ENCODE results near the gene RXFP1.

The RXFP1 gene

DNA sequence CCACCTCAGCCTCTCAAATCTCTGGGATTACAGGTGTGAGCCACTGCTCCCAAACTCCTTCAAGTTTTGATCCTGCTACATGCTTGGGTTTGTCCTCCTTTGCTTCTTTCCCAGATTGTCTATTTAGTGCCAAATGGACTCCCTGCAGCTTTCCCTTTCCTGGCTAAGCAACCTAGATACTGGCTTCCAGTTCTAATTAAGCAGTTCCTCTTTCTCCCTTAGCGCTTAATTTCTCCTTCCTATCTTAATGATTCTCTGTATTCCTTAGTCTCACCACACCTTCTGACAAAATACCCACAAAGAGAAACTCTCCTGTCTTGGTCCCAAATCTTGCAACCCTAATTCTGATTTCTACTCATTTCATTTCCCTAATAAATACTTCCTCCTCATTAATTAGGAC is 7.8 kb downstream of the RXFP1 start:
- Histone ChIP-seq H3K36me3 (no peaks in the 10 kb centered on the region), H3K9me3 (no peaks in the 10 kb centered on the region), H3K4me3 (ENCODE audit: low read depth, low read length) (no peak overlapping the region), H3K27me3 (no peaks in the 10 kb centered on the region), H3K4me1 (no peaks in the 10 kb centered on the region)
- no peak for DNase-seq
- TF ChIP-seq, protein P1, sequence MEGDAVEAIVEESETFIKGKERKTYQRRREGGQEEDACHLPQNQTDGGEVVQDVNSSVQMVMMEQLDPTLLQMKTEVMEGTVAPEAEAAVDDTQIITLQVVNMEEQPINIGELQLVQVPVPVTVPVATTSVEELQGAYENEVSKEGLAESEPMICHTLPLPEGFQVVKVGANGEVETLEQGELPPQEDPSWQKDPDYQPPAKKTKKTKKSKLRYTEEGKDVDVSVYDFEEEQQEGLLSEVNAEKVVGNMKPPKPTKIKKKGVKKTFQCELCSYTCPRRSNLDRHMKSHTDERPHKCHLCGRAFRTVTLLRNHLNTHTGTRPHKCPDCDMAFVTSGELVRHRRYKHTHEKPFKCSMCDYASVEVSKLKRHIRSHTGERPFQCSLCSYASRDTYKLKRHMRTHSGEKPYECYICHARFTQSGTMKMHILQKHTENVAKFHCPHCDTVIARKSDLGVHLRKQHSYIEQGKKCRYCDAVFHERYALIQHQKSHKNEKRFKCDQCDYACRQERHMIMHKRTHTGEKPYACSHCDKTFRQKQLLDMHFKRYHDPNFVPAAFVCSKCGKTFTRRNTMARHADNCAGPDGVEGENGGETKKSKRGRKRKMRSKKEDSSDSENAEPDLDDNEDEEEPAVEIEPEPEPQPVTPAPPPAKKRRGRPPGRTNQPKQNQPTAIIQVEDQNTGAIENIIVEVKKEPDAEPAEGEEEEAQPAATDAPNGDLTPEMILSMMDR (IDR thresholded peaks at IDR 0.05; ENCODE audit: low read depth, low read length), result no peak

DNA sequence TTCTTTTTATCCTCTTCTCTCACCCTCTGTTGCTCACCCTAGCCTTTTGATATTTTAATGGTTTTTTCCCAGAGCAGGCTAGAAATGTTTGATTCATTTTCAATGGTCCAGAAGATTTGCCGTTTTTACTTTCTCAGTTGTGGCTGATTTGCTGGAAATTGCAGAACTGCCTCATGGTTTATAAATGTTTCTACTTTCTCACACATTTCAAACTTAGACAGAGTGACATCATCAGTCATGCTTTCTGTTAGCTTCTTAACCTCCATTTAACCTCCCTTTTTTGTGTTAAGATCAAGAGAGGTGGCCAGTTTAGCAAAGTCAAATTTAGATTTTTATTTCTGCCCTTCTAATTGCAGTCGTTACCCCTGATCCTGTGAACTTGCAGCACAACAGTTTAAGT is 8.7 kb downstream of the RXFP1 start:
- no peak for DNase-seq
- no peak overlapping the region for H3K4me3 ChIP-seq (ENCODE audit: low read depth, low read length)
- no peaks in the 10 kb centered on the region for H3K9me3 ChIP-seq
- H3K4me1 ChIP-seq, result no peaks in the 10 kb centered on the region
- TF ChIP-seq, protein P1 (IDR thresholded peaks at IDR 0.05; ENCODE audit: low read depth, low read length), result no peak
- no peaks in the 10 kb centered on the region for H3K36me3 ChIP-seq
- no peaks in the 10 kb centered on the region for H3K27me3 ChIP-seq

DNA sequence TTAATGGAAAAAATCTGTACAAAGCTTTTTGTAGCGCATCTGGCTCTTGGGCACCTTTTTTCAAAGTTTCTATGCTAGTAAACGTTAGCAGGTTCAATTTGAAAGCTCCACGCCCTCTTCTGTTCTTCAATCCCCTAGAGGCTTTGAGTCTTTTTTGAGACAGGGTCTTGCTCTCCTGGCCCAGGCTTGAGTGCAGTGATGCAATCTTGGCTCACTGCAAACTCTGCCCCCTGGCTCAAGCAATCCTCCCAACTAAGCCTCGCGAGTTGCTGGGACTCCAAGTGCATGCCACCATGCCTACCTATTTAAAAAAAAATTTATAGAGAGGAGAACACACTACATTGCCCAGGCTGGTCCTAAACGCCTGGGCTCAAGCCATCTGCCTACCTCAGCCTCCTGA is 9.2 kb downstream of the RXFP1 start:
- Histone ChIP-seq H3K4me1 (no peaks in the 10 kb centered on the region), H3K27me3 (no peaks in the 10 kb centered on the region), H3K9me3 (no peaks in the 10 kb centered on the region), H3K4me3 (ENCODE audit: low read depth, low read length) (no peak overlapping the region), H3K36me3 (no peaks in the 10 kb centered on the region)
- TF ChIP-seq, protein P1 (IDR thresholded peaks at IDR 0.05; ENCODE audit: low read depth, low read length), result no peak
- DNase-seq, result no peak

DNA sequence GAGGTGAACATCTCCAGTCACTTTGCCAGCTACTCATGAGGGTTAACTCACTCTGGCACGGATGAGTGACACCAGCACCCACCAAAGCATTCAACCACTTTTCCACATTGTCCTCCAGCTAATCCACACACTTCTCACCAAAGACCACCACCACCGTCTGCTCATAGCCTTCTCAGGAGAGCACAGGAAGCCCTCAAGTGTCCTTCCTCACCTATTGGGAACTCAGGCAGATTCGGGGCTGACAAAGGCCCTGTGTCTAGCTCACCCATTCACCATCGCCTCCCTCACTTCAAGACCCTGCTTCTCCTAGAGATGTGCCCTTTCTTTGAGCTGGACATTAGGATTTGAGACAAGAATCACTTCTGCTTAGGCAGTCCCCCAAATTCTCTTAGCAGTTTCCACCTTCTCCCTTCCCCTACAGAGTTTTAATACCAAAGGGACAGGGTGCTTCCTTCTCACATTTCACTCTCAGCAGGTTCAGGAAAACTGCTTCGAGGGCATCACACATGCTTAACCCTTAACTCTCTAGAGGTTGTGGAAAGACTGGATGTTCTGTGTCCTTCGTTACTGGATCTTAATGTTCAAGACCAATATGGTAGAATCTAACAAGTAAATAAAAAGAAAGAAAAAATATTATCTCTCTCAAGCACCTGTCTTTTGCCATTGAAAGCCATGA is 11.0 kb downstream of the RXFP1 start:
- no peak for DNase-seq
- Histone ChIP-seq H3K4me1 (no peaks in the 10 kb centered on the region), H3K27me3 (no peaks in the 10 kb centered on the region), H3K36me3 (no peaks in the 10 kb centered on the region), H3K4me3 (ENCODE audit: low read depth, low read length) (no peak overlapping the region), H3K9me3 (no peaks in the 10 kb centered on the region)
- TF ChIP-seq, protein P1 (IDR thresholded peaks at IDR 0.05; ENCODE audit: low read depth, low read length), result no peak

DNA sequence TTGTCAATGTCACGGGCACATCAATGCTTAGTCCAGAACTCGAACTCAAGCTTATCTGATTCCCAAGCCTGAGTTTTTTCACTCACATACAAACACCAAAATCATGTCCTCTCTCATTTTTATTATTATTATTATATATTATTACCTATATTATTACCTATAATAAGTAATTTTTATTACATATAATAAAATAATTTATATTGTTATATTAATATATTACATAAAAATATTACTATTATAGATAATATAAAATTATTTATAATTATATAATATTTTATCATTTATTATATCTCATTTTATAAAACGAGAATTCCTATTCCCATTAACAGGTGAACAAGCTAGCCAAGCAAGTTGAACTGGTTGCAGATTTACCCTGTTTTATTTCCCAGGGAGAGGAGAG is 13.0 kb downstream of the RXFP1 start:
- H3K9me3 ChIP-seq, result no peaks in the 10 kb centered on the region
- H3K36me3 ChIP-seq, result no peaks in the 10 kb centered on the region
- TF ChIP-seq, protein P1 (IDR thresholded peaks at IDR 0.05; ENCODE audit: low read depth, low read length), result no peak
- H3K4me3 ChIP-seq (ENCODE audit: low read depth, low read length), result no peak overlapping the region
- H3K27me3 ChIP-seq, result no peaks in the 10 kb centered on the region
- DNase-seq, result no peak
- H3K4me1 ChIP-seq, result no peaks in the 10 kb centered on the region

DNA sequence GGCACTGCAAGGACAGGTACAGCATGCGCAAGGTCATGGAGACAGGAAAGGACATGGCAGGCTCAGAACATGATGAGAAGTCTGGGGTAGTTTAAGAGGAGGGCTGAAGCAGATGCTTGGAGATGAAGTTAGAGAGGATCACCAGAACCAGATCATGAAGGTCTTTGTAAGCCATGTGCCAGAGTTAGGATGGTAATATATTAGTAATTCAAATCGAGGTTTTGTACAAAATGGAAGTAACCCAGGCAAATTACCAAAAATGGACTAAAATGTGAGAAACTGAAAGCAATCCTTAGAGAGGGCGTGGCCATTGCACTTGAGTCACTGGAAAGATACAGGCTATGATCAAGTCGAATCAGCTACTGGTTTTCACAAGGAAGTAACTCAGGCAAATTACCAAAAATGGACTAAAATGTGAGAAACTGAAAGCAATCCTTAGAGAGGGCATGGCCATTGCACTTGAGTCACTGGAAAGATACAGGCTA is 13.5 kb downstream of the RXFP1 start:
- DNase-seq, result no peak
- TF ChIP-seq, protein P1 (IDR thresholded peaks at IDR 0.05; ENCODE audit: low read depth, low read length), result no peak

More for the DNA sequence above, 13.5 kb downstream of the RXFP1 start:
- Histone ChIP-seq H3K36me3 (no peaks in the 10 kb centered on the region), H3K9me3 (no peaks in the 10 kb centered on the region), H3K4me1 (no peaks in the 10 kb centered on the region), H3K27me3 (no peaks in the 10 kb centered on the region), H3K4me3 (ENCODE audit: low read depth, low read length) (no peak overlapping the region)

All from BE2C (cell line).